ENCODE results near the gene SUZ12.
"Not testable (repeated sequence)": the region's sequence is repeated elsewhere in the genome, so short reads cannot be mapped to it uniquely, and the experiment has no call there.

DNA sequence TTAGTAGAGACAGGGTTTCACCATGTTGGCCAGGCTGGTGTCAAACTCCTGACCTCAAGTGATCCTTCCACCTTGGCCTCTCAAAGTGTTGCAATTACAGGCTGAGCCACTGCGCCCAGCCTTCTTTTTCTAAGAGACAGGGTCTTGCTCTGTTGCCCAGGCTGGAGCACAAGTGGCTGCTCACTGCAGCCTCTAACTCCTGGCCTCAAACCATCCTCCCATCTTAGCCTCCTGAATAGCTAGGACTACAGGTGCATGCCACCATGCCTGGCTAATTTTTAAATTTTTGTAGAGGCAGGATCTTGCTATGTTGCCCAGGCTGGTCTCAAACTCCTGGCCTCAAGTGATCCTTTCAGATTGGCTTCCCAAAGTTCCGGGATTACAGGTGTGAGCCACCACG lies 15.1 kb downstream of the SUZ12 start:
- TF ChIP-seq, protein P1, sequence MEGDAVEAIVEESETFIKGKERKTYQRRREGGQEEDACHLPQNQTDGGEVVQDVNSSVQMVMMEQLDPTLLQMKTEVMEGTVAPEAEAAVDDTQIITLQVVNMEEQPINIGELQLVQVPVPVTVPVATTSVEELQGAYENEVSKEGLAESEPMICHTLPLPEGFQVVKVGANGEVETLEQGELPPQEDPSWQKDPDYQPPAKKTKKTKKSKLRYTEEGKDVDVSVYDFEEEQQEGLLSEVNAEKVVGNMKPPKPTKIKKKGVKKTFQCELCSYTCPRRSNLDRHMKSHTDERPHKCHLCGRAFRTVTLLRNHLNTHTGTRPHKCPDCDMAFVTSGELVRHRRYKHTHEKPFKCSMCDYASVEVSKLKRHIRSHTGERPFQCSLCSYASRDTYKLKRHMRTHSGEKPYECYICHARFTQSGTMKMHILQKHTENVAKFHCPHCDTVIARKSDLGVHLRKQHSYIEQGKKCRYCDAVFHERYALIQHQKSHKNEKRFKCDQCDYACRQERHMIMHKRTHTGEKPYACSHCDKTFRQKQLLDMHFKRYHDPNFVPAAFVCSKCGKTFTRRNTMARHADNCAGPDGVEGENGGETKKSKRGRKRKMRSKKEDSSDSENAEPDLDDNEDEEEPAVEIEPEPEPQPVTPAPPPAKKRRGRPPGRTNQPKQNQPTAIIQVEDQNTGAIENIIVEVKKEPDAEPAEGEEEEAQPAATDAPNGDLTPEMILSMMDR (IDR thresholded peaks at IDR 0.05) = not testable (repeated sequence)
- TF ChIP-seq POLR2AphosphoS5, POLR2A (IDR thresholded peaks at IDR 0.05): not testable (repeated sequence)
